HepG2 (cell line): ENCODE measurements around the gene HDAC4. TPM values are rescaled to one million over a fixed set of nuclear protein-coding genes. Genes with fewer than 3 reads are reported as not detected.

Source experiments
- ATAC-seq: fragments of 200-7000 bp; cut with Tn5 transposase; 3 replicates; pipeline ENCODE4 v1.9.1; 2020; ENCODE audit warnings: mild to moderate bottlenecking, moderate library complexity
- BruUV-seq: library from RNA; stranded (reverse); fragments of 400-500 nt; replicated peaks from 2 replicates; lab custom pipeline; 2021; lab: Mats Ljungman, UMichigan
- CTCF ChIA-PET: fragments of 300-600 bp; formaldehyde crosslinking; extraction: SDS; loops from one replicate; lab custom pipeline; 2021; ENCODE audit warnings: low total read pairs, inconsistent platforms, low intra/inter-chr PET ratio; lab: Yijun Ruan, JAX
- POLR2A ChIA-PET: fragments of 350-600 bp; sonication (Branson Sonifier 250); formaldehyde crosslinking; loops from one replicate; lab custom pipeline; 2020; ENCODE audit warnings: antibody characterized with exemption, inconsistent platforms; lab: Yijun Ruan, JAX
- DNase-seq: peaks from one replicate; pipeline ENCODE4 v3.0.0-alpha.2; 2015; ENCODE audit warnings: low spot score
- FAIRE-seq: peaks from 3 replicates; lab custom pipeline; 2011; peaks lifted over from hg19 to GRCh38; lab: Jason Lieb, UNC
- H2AFZ ChIP-seq: one replicate; pipeline ENCODE4 v1.6.1; 2011; ENCODE audit warnings: low read length, inconsistent platforms
- H3K27ac ChIP-seq: fragments of 300-600 bp; 3 replicates; pipeline ENCODE4 v1.8.0; 2011; ENCODE audit warnings: mixed run types, mild to moderate bottlenecking, mixed read lengths, low read length, inconsistent platforms; ENCODE audit not compliant: insufficient read depth; ENCODE audit errors: extremely low read length
- H3K27me3 ChIP-seq, 2 experiments: fragments of 200-600 bp in 1 of 2; 2 replicates in 1 of 2; 3 replicates in 1 of 2; pipeline versions ENCODE4 v1.6.0 to v1.8.0; 2011; ENCODE audit warnings: low read length in 2 of 2, mild to moderate bottlenecking in 2 of 2, moderate library complexity in 2 of 2, inconsistent platforms in 1 of 2; ENCODE audit not compliant: insufficient read depth in 2 of 2, control insufficient read depth in 1 of 2
- H3K36me3 ChIP-seq, 2 experiments: fragments of 200-600 bp in 1 of 2; replicated peaks in 1 of 2; 2 replicates in 1 of 2; 3 replicates in 1 of 2; pipeline versions ENCODE4 v1.5.1 to v1.8.0; 2011; ENCODE audit warnings: low read length in 2 of 2, inconsistent platforms in 1 of 2; ENCODE audit not compliant: insufficient read depth in 2 of 2, control insufficient read depth in 1 of 2
- H3K4me1 ChIP-seq: 2 replicates; pipeline ENCODE4 v1.5.1; 2012; ENCODE audit warnings: low read length, inconsistent platforms; ENCODE audit not compliant: insufficient read depth
- H3K4me2 ChIP-seq: 2 replicates; pipeline ENCODE4 v1.6.0; 2011; ENCODE audit warnings: low read depth, low read length, inconsistent platforms
- H3K4me3 ChIP-seq, 3 experiments: fragments of 200-600 bp in 1 of 3; sonication (generic), shearing (Covaris generic) in 1 of 3; replicated peaks in 1 of 3; 2 replicates each; pipeline ENCODE4 v1.5.1; 2011 to 2016; ENCODE audit warnings: low read length in 3 of 3, inconsistent platforms in 2 of 3, low read depth in 2 of 3, mild to moderate bottlenecking in 2 of 3, control low read depth in 1 of 3, mixed read lengths in 1 of 3; ENCODE audit not compliant: insufficient read depth in 1 of 3
- H3K79me2 ChIP-seq: one replicate; pipeline ENCODE4 v1.6.1; 2011; ENCODE audit warnings: low read length, inconsistent platforms; ENCODE audit not compliant: insufficient read depth
- H3K9ac ChIP-seq: 2 replicates; pipeline ENCODE4 v1.6.0; 2011; ENCODE audit warnings: mild to moderate bottlenecking, low read depth, low read length, inconsistent platforms; ENCODE audit not compliant: insufficient read depth
- H3K9me3 ChIP-seq: 2 replicates; pipeline ENCODE4 v1.5.1; 2012; ENCODE audit warnings: mild to moderate bottlenecking, low read length
- H4K20me1 ChIP-seq: 2 replicates; pipeline ENCODE4 v1.6.0; 2011; ENCODE audit warnings: inconsistent platforms, mild to moderate bottlenecking, low read length, moderate library complexity; ENCODE audit not compliant: insufficient read depth
- BCL6 ChIP-seq: IDR thresholded peaks from 2 replicates; pipeline ENCODE4 v1.6.1; 2016; ENCODE audit warnings: missing genetic modification reagents, missing compliant biosample characterization
- FOXC1 ChIP-seq: sonication (generic); formaldehyde crosslinking; IDR thresholded peaks from 2 replicates; pipeline ENCODE4 v1.8.0; 2022; ENCODE audit warnings: mild to moderate bottlenecking, missing genetic modification reagents, borderline replicate concordance
- MIER2 ChIP-seq: IDR thresholded peaks from 2 replicates; pipeline ENCODE4 v1.6.1; 2016; ENCODE audit warnings: missing biosample characterization, missing genetic modification reagents
- NFYC ChIP-seq: IDR thresholded peaks from 2 replicates; pipeline ENCODE4 v1.6.1; 2016; ENCODE audit warnings: missing genetic modification reagents, missing compliant biosample characterization
- SCMH1 ChIP-seq: sonication (generic); formaldehyde crosslinking; IDR thresholded peaks from 2 replicates; pipeline ENCODE4 v1.9.0; 2021; ENCODE audit warnings: missing genetic modification reagents, mild to moderate bottlenecking, borderline replicate concordance
- ZBTB39 ChIP-seq: sonication (generic); formaldehyde crosslinking; IDR thresholded peaks from 2 replicates; pipeline ENCODE4 v1.5.0; 2020; ENCODE audit warnings: missing genetic modification reagents
- ZC3H13 ChIP-seq: sonication (generic); formaldehyde crosslinking; IDR thresholded peaks from 2 replicates; pipeline ENCODE4 v1.8.1; 2023; ENCODE audit warnings: mild to moderate bottlenecking, missing genetic modification reagents, moderate library complexity
- ZNF274 ChIP-seq: sonication (generic); formaldehyde crosslinking; IDR thresholded peaks from 2 replicates; pipeline ENCODE4 v1.5.1; 2020; ENCODE audit warnings: mild to moderate bottlenecking, missing genetic modification reagents
- ZNF292 ChIP-seq: sonication (generic); formaldehyde crosslinking; IDR thresholded peaks from 2 replicates; pipeline ENCODE4 v1.8.1; 2022; ENCODE audit warnings: mild to moderate bottlenecking, low read depth, missing genetic modification reagents, borderline replicate concordance
- ZNF670 ChIP-seq: sonication (generic); formaldehyde crosslinking; IDR thresholded peaks from 2 replicates; pipeline ENCODE4 v1.8.0; 2022; ENCODE audit warnings: mild to moderate bottlenecking, missing genetic modification reagents, borderline replicate concordance
- ZNF768 ChIP-seq: sonication (generic); formaldehyde crosslinking; IDR thresholded peaks from 2 replicates; pipeline ENCODE4 v1.4.0; 2020; ENCODE audit warnings: missing genetic modification reagents
- ZNF883 ChIP-seq: sonication (generic); formaldehyde crosslinking; IDR thresholded peaks from 2 replicates; pipeline ENCODE4 v1.5.1; 2020; ENCODE audit warnings: mild to moderate bottlenecking, missing genetic modification reagents; ENCODE audit errors: not compliant biosample characterization
- WGBS: methylation state at CpG from one replicate; pipeline ENCODE4 v1.1.6; 2017; ENCODE audit warnings: low lambda C conversion rate; 5-methylcytosine and 5-hydroxymethylcytosine counted together
- in situ Hi-C: cut with HindIII; loops from 2 replicates; pipeline ENCODE4 v1.10.0; 2017; ENCODE audit warnings: low pct_unique_long_range_greater_than_20kb; ENCODE audit not compliant: extremely low pct_ligation_motif_present
- intact Hi-C: fragments of 100-400 bp; cut with micrococcal nuclease; formaldehyde crosslinking; loops from one replicate; pipeline ENCODE4 v1.10.0; 2022; ENCODE audit not compliant: unreplicated experiment
- polyA plus RNA-seq, 8 experiments: library from polyadenylated mRNA; depleted of rRNA in 3 of 8; stranded (reverse) in 7 of 8; unstranded in 1 of 8; fragments of >200 nt; fragmentation: Illumina TruSeq in 4 of 8; extraction: Trizol in 4 of 8; gene quantifications; 2 replicates each; pipeline versions ENCODE4 v1.2.1 to v1.2.3, GENCODE V29; 2011 to 2016; ENCODE audit warnings: low read depth in 4 of 8, missing spikeins in 1 of 8, mixed read lengths in 1 of 8; ENCODE audit not compliant: insufficient read depth in 1 of 8
- total RNA-seq, 5 experiments: library from RNA; depleted of rRNA; stranded (reverse); fragments of >200 nt; fragmentation: Illumina TruSeq; extraction: Trizol; gene quantifications; 2 replicates each; pipeline ENCODE4 v1.2.3, GENCODE V29; 2016; ENCODE audit warnings: low read depth in 1 of 5

HDAC4 gene
- total and polyA plus RNA-seq, 2 of the 13 experiments (the other 11 are each of a cell fraction or from before 2014, with no cell fraction given), result 10.1 to 11.5 TPM

GRCh38 chr2:239265681-239266433 lies 135.0 kb downstream of the HDAC4 start:
- intact Hi-C loops (no loop called here), in situ Hi-C loops (no loop called here)
- H2AFZ ChIP-seq, result no peak overlapping the region
- no peak overlapping the region for H3K4me2 ChIP-seq
- TF ChIP-seq ZNF292, result no peak
- no peak for TF ChIP-seq MIER2
- TF ChIP-seq BCL6 (CRISPR knock-in tag), result no peak
- no peak for TF ChIP-seq SCMH1 (CRISPR knock-in tag)
- TF ChIP-seq ZC3H13 (CRISPR knock-in tag), result no peak
- no peak for TF ChIP-seq ZBTB39 (CRISPR knock-in tag)
- TF ChIP-seq FOXC1, result 0 out of 2 replicates have a peak, but pooled peaks have one; percentile 41
- TF ChIP-seq ZNF883 (CRISPR knock-in tag), result peak; percentile 39
- peak; percentile 9; the same call in 1 of the 2 replicates for TF ChIP-seq ZNF768 (CRISPR knock-in tag)
- 0 out of 2 replicates have a peak, but pooled peaks have one; percentile 30 for TF ChIP-seq ZNF274 (CRISPR knock-in tag)
- no peak for TF ChIP-seq NFYC
- TF ChIP-seq ZNF670, result no peak
- no peak for FAIRE-seq
- no TSS peak for BruUV-seq
- H3K79me2 ChIP-seq, result peaks cover 42% of the 10 kb centered on the region
- ChIA-PET POLR2A (no interaction called here), CTCF (no interaction called here)
- no peak overlapping the region for H3K4me3 ChIP-seq
- no peak overlapping the region for H3K27ac ChIP-seq
- peaks cover 51% of the 10 kb centered on the region for H4K20me1 ChIP-seq
- no peaks in the 10 kb centered on the region for H3K9me3 ChIP-seq
- no peak overlapping the region for H3K9ac ChIP-seq
- no peak for DNase-seq
- no peaks in the 10 kb centered on the region for H3K36me3 ChIP-seq
- ATAC-seq, result no peak; the same call in 2 of the 3 replicates
- peaks cover 47% of the 10 kb centered on the region for H3K4me1 ChIP-seq
- 91% methylated on average over 4 of the region's 14 CpGs for WGBS
- no peaks in the 10 kb centered on the region for H3K27me3 ChIP-seq
